IPS DF 4.7 (cell line): ENCODE measurements around the gene COX6B2.

Source experiments
- DNase-seq: peaks from one replicate; pipeline ENCODE4 v3.0.0-alpha.2; 2013; ENCODE audit warnings: low spot score; ENCODE audit errors: extremely low read depth

Gene COX6B2

DNA sequence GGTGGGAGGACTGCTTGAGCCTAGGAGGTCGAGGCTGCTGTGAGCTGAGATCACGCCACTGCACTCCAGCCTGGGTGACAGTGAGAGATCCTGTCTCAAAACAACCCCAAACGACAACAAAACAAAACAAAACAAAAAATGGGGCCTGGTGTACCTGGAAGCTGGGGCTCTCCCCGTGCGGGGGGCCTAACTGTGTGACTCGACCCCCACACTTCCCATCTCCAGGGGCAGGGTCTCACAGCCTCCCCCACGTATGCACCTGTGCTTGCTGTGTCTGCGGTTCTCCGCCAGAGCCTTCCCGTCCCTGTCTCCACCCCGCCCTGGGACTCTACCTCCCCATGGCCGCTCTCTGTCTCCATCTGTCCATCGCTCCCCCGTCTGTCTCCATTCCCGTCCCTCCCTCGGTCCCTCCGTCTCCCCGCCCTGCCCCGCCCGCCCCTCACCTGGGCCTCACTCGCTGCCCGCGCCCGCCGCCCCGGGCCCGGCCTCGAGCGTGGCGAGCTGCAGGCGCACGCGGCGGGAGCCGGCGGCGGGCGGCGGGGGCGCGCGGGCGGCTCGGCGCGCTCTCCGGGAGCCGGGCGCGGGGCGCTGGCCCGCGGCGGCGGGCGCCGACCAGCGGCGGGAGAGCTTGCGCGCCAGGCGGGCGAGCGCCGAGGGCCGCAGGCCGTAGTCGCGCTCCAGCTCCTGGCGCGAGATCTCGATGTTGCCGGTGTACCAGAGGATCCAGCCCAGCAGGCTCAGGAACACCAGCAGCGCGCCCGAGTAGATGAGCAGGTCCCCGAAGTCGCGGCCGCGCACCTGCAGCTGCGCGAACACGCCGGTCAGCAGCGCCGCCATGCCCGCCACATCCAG lies 29.0 kb upstream of the COX6B2 start:
- DNase-seq = no peak

DNA sequence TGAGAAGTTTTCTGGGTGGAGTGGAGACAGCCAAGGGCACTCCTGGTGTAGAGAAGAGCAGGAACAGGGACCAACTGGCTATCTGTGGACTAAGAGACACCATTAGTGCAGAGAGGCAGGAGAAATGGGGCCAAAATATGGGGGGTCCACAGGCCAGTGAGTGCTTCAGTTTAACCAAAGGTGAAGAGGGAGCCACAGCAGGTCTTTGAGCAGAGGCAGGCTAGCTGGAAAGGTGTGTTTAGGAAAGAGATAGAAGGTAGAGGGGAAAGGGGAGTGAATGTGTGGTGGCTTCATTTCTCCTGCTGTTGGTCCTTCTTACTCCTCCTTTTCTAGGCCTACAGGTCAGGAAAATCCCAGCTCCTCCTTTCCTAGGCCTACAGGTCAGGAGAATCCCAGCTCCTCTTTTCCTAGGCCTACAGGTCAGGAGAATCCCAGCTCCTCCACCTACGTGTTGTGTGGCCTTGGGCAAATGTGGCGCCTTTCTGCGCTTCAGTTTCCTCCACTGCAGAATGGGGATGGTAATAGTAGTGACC lies 28.1 kb upstream of the COX6B2 start:
- no peak for DNase-seq

DNA sequence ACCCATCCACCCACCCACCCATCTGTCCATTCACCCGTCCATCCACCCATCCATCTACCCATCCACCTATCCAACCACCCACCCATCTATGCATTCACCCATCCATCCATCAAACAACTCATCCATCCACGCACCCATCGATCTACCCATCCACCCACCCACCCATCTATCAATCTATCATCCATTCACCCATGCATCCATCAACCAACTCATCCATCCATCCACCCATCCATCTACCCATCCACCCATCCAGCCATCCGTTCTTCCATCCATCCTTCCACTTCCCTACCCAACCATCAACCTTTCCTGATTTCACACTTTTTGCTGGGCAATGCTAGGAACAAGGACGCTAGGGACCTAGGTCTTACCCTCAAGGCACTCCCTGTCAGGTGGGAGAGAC lies 27.5 kb upstream of the COX6B2 start:
- DNase-seq = no peak

DNA sequence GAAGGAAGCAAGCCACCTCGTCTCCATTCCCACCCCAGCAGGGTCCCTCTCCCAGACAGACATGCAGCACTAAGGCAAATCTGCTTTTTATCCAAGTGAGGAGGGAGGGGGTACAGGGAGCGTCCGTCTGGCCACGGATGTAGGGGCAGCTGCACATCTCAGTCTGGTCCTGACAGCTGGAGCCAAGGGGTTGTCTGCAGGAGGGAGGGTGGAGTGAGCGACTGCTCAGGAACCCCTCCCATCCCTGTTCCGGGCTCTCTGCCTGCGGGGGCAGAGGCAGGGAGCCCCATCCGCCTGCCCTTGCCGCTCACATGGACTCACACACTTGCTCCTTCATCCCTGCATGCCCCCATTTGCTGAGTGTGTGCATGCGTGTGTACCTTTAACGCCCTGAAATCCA lies 24.7 kb upstream of the COX6B2 start:
- no peak for DNase-seq

DNA sequence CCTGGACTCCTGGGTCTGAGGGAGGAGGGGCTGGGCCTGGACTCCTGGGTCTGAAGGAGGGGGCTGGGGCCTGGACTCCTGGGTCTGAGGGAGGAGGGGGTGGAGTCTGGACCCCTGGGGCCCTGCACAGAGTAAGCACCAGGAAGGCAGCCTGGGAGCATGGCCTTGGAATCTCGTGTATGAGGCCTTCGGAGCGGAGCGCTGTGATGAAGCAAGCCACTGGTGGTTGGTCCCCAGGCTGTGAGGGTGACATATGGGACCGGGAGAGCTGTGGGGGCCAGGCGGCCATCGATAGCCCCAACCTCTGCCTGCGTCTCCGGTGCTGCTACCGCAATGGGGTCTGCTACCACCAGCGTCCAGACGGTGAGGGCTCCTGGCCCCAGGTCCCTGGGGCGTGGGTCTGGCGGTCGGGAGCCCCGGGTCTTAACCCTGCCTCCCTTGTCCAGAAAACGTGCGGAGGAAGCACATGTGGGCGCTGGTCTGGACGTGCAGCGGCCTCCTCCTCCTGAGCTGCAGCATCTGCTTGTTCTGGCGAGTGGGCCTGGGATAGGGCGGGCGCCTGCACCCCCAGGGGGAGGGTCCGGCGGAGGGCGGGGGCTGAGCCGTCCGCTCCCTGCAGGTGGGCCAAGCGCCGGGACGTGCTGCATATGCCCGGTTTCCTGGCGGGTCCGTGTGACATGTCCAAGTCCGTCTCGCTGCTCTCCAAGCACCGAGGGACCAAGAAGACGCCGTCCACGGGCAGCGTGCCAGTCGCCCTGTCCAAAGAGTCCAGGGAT lies 23.0 kb upstream of the COX6B2 start:
- DNase-seq = no peak

DNA sequence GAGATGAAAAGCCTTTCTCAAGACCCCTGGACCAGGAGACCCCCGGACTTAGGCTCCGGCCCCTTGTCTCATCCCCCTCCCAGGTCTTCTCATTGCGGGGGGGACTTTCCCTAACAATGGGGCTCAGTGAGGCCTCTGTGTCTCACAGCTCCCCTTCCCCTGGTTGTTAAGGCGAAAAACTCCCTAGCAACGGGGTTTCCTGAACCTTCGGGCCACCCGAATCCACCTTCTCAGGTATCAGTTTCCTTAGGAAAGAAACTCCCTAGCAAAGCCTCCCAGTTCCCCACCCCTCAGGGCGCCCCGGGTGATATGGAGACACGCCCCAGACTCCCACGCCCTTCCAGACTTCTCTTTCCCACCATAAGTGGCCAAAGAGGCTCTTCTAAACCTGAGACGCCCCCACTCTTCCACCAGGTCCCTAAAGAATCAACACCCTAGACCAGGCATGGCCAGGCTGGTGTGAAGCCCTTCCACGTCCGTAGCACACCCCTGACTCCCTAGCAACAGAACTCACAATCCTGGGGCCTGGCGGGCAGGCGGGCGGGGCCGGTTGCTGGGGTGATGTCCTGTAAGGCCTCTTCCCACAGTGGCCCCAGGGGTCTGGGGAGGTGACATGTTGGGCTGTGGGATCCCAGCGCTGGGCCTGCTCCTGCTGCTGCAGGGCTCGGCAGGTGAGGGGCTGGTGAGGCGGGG lies 21.9 kb upstream of the COX6B2 start, which contains the start of gene TMEM190:
Gene TMEM190 (plus strand): TSS at position 586 of the 693 bp plus-strand sequence. CDS start 28 bp downstream, at position 614.
- DNase-seq = no peak

DNA sequence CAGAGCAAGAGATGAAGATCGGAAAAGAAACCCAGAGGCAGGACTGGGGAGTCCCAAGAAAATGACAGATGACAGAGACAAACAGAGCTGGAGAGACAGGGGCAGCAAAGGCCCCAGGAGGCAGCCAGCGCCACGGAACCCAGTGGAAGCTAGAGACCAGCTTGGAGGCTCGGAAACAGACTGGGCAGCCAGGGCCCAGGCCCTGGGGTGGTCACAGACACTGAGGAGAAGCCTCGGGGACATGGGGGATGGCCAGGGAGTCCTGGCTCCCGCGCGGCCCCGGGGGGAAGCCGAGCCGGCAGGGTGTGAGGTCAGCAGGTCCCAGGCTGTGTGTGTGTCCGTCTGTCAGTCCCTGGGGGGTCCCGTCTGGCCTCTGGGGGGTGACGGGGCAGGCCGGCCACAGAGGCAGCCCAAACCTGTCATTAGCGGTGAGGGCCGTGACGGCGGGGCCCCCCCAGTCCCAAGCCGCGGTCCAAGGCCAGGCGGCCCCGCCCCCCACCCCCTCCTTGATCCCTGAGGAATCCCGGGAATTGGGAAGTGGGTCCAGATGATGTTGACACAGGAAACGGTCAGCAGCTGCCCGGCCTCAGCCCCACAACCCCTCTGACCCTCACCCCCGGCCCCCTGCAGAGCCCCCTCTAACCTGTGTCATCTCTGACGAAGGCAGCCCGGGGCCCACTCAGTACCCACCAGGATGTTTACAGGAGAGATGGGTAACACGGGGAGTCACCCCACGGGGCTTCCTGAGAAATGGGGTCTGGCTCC lies 19.7 kb upstream of the COX6B2 start:
- DNase-seq = no peak

DNA sequence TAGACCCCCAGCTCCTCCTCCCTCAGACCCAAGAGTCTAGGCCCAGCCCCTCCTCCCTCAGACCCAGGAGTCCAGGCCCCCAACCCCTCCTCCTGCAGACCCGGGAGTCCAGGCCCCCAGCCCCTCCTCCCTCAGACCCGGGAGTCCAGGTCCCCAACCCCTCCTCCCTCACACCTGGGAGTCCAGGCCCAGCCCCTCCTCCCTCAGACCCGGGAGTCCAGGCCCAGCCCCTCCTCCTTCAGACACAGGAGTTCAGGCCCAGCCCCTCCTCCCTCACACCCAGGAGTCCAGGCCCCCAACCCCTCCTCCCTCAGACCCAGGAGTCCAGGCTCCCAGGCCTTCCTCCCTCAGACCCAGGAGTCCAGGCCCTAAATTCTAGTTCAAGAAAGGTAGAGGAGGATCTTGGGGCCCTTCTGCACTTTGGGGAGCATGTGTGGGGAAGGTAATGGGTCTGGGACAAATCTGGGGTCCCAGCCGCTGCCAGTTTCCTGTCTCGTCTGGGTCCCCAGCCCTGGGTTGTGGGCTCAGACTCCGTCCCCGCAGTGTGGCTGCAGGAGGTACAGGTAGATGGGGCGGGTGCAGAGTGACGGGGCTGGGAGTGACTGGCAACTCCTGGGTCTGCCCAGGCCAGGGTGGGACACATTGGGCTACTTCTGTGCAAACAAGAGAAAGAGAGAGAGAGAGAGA lies 18.9 kb upstream of the COX6B2 start:
- no peak for DNase-seq

DNA sequence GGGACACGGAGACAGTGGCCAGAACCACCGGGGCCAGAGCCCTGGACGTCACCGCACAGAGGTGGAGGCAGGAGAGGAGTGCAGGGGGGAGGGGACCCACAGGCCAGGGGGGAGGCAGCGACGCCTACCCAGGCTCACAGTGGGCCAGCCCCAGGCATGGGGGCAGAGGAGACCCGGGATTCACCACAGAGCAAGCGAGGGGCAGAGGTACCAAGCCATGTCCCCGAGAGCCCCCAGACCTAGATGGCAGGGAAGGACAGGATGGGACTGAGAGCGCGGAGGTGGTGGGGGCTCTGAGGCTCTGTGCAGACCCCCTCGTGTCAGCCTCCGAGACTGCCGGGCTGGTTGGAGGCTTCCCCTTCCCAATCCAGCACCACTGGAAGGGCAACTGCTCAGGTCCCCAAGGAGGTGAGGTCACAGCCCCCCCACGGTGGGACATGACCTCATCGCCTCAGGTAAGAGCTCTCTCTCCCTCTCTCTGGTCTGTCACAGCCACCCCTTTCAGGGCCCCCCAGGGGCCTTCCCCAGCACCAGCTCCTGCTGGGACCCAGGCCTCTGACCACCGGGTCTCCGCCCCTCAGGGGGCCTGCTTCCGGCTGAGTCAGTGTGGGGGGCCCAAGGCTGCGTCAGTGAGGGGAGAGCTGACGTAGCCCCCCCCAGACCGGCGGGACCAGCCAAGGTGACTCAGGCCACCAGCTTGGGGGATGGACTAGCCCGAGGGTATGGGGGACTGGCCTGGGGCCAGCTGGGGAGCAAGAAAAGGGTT lies 18.0 kb upstream of the COX6B2 start:
- DNase-seq = no peak

DNA sequence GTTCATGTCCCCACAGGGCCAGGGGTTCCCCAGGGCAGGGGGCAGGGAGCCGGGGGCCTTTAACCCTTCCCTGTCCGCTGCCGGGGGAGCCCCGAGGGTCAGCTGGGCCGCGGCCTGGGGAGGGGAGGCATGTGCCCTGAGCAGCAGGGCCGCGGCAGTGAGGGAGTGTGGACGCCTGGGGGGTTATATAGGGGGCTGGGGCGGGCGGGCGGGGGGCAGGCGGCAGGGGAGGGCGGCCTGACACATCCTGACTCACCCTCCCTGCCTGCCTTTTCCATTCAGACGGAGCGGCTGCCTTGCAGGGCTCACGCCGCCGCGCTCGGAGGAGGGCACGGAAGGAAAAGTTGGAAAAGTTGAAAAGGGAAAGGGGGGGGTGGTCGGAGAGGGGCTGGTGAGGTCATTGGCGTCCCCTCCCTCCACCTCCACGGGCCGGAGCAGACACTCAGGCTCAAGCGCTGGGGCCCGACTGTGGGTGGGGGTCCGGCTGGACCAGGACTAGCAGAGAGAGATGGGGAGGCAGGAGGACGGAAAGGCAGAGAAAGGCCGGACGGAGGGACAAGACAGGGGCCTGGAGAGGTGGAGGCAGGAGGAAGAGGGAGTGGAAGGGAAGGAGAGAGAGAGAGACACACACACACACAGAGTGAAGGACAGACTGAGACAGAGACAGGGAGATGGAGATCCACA lies 15.9 kb upstream of the COX6B2 start, which contains the start of gene IL11:
Gene IL11 (minus strand): TSS at position 159 of the 684 bp plus-strand sequence. CDS start 153 bp downstream, at position 6.
- DNase-seq = no peak

DNA sequence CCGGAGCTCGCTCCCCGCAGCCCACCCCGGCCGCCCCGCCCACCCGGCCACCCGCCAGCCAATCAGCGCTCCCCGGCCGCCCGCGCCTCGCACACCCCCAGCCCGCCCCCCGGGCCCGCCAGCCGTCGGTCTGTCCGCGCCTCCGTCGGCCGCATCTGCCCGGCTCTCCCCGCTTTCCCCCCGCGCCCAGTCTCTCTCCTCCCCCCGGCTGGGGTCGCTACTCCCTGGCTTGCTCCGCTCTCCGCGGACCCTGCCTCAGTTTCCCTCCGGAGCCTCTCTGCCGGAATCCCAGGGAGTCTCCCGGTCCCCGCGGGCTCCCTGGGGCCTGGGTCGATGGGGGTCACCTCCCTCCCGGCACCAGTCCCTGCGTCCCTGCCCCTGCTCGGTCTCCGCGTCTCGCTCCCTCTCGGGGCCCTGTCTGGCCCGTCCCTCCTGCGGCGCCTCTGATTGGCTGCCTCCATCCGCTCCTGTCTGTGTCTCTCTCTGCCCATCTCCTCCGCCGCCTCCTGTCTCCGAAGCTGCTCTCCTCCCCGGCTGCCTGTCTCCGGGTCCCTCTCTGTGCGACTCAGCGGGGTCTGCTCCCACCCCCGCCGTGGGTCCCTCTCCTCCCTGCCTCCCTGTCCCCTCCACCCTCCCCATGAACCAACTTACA lies 15.3 kb upstream of the COX6B2 start:
- no peak for DNase-seq

DNA sequence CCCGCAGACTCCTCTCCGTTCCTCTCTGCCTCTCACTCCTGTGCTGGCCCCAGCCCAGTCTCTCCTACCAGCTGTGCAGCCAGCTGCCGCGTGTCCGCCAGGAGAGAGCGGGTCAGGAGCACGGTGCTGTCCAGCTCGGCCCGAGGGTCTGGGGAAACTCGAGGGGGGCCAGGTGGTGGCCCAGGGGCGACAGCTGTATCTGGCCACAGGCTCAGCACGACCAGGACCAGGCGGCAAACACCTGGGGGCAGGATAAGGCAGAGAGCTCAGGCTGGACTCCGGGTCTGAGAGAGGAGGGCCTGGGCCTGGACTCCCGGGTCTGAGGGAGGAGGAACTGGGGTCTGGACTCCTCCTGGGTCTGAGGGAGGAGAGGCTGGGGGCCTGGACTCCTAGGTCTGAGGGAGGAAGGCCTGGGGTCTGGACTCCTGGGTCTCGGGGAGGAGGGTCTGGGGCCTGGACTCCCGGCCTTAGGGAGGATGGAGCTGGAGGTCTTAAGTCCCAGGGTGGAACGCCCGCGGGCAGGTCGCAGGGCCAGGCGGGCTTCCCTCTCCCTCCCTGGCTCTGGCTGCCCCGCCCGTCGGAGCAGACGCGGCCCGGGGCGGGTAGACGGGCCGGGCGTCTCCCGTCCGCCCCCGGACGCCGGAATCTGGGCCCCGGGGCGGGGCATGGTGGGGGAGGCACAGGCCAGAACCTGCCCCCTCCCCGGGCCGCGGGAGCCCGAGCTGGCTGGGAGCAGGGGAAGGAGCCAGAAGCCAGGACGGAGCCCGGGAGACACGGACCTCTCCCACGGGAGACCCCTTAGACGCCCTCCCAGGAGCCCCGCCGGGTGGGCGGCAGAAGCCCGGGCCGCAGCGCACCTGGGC lies 14.4 kb upstream of the COX6B2 start:
- DNase-seq = no peak

DNA sequence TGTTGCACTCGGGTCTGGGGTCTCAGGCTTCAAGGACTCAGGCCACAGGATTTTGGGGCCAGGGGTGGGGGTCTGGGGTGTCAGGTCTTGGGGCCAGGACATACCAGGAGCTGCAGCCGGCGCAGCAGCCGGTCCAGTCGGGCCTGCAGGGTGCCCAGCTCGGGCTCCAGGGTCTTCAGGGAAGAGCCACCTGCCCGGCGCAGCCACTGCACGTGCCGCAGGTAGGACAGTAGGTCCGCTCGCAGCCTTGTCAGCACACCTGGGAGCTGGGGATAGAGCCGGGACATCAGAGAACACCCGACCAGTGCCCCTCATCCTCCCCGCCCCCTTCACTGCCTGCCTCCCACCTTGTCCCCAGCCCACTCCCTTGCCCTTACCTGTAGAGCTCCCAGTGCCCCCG lies 13.6 kb upstream of the COX6B2 start:
- DNase-seq = no peak

DNA sequence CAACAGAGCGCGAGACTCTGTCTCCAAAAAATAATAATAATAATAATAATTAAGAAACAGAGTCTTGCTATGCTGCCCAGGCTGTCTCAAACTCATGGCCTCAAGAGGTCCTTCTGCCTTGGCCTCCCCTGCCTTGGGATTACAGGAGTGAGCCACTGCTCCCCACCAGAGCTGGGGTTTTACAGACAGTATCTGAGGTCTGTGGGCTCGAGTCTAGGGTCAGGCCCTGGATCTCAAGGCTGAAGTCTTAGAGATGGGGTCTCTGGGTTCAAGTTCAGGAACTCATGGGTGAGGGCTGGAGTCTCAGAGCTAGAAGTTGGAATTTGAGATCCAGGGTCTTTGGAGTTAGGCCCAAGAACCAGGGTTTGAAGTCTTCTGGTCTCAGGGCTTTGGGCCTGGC lies 12.3 kb upstream of the COX6B2 start:
- no peak for DNase-seq

DNA sequence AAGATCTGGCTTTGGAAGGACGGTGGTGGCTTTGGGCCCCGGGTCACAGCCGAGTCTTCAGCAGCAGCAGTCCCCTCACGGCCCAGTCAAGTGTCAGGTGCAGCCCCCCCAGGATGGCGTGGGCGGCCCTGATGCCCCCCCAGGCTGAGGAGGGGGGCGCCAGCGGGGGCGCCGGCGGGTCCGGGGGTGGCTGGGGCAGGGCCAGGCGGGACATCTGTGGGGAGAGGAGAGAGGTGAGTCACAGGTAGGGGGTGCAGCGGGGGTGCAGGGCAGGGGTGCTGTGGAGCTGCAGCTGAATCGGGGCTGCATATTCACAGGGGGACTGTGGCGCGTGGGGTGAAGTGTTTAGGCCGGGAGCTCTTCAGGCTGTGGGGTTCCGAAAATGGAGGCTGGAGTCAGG lies 11.4 kb upstream of the COX6B2 start:
- no peak for DNase-seq

DNA sequence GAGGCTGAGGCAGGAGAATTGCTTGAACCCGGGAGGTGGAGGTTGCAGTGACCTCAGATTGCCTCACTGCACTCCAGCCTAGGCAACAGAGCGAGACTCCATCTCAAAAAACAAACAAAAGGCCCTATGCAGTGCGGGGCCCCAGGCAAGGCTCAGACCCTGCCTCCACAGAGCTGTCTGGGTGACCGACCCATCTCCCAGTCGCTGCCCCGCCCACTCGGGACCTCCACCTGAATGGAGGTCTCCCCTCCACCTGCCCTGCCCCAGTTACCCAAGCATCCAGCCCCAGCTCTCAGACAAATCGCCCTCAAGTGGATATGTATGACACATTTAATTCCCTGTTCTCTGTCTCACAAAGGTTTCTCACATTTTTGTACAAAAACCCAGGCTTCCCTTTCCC lies 10.7 kb upstream of the COX6B2 start:
- no peak for DNase-seq

DNA sequence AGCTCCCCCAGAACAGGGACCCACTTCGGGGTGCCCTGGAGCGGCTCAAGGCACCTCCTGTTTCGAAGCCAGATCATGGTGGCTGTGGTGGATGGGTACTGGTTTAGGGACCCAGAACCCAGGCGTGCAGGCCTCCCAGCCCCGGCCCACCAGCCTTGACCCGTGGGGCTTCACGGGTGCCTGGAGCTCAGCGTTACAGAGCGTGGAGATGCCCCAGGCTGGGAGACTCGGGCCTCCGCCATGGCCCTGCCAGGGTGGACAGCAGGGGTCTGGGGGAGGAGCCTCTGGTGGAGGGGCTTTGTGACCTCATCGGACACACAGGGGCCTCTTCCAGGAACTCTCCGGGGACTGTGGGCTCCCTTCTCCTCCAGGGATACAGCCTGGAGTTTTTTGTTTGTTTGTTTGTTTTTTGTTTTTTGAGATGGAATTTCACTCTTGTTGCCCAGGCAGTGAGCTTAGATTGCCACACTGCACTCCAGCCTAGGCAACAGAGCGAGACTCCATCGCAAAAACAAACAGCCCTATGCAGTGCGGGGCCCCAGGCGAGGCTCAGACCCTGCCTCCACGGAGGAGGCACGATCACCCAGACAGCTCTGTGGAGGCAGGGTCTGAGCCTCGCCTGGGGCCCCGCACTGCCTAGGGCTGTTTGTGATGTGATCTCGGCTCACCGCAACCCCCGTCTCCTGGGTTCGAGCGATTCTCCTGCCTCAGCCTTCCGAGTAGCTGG lies 8.6 kb upstream of the COX6B2 start, which contains the start of gene GARIN5B:
Gene GARIN5B (minus strand): TSS at position 271 of the 727 bp plus-strand sequence. CDS start 194 bp downstream, at position 77.
- no peak for DNase-seq
